GM12891 (cell line): ENCODE measurements around the gene VSIG2.

Experiments
- POLR2A ChIP-seq: IDR thresholded peaks from 2 replicates; pipeline ENCODE4 v1.6.1; 2011; ENCODE audit warnings: low read depth, low read length, control low read depth
- TAF1 ChIP-seq: IDR thresholded peaks from 2 replicates; pipeline ENCODE4 v1.6.1; 2011; ENCODE audit warnings: low read depth, low read length, control low read depth

DNA sequence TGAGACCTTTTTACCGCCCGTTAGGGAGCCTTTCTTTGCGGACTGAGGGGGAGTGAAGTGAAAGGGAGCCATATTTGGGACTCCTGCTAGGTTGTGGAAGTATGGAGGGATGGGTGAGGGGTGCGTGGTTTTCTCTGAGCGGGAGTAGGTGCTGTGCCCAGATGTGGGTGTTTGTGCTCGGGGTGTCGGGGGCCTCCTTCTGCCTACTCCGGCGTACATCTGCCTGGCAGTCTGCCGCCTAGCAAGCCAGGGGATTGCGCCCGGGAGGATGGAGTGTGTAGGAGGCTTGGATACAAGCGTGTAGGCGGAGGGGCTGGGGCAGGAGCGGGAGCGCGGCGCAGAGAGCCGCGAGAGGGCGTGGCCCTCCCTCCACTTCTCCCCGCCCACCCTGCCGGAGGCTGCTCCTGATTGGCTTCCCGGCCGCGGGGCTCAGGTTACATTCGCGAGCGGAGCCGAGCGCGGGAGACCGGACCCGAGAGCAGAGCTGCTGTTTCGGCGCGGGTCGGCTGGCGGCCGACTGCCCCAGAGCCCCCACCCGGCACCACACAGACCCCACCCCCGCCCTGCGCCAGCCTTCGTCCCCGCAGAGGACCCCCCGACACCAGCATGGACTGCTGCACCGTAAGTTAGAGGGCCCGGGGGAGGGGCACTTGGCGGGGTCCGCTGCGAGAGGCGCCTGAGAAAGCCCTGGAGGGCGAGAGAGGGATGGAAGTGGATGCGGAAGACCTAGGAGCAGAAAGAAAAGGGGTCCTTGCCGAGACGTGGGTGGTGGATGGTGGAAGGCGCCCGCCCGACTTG lies 12.4 kb downstream of the VSIG2 start, which contains the start of gene NRGN:
- TF ChIP-seq POLR2A (no peak), TAF1 (no peak)
